GM18519 (cell line): ENCODE measurements around the gene RGS8.

Experiments used
- ATAC-seq: cut with Tn5 transposase; IDR thresholded peaks from one replicate; pipeline ENCODE4 v1.9.1; 2021; ENCODE audit warnings: mild to moderate bottlenecking, moderate library complexity; ENCODE audit not compliant: unreplicated experiment, low FRiP score

RGS8 gene

DNA sequence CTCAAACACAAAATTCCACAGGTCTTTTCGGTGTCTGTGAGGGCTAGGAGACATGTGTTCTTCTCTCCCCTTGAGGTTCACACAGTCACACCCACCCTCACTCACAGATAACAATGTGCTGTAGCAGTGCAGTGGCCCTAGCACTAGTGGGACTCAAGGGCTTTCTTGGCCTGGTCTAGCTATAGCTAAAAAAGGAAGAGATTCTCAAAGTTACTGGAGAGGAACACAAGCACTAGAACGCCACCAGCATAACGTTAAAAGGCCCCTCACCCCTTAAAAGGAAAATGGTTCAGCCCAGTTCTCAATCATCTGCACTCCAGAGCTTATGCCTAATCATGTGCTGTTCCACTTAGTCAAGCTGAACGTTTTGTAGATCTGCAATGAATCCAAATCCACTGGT lies 39.5 kb downstream of the RGS8 start:
- peak; percentile 39 for ATAC-seq

DNA sequence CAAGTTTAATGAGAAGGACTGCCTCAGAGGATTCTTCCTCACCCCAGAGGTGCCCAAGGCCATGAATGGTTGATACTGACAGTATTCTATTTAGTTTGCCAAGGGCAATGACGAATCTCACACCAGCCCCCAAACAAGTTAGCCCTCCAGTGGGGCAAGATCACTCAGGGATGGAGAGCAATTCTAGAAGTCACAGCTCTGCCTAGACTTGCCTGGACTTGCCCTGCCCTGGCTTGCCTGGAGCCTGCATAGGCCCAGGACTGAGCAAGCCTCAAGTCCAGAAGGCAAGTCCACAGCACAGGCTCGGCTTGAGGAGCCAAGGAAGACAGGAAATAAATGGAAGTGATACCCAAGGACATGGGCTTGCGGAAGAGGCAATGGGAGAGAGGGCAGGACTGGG lies 40.7 kb downstream of the RGS8 start:
- ATAC-seq = no peak

GRCh38 chr1:182642461-182642860 lies 41.9 kb downstream of the RGS8 start:
- ATAC-seq = no peak

DNA sequence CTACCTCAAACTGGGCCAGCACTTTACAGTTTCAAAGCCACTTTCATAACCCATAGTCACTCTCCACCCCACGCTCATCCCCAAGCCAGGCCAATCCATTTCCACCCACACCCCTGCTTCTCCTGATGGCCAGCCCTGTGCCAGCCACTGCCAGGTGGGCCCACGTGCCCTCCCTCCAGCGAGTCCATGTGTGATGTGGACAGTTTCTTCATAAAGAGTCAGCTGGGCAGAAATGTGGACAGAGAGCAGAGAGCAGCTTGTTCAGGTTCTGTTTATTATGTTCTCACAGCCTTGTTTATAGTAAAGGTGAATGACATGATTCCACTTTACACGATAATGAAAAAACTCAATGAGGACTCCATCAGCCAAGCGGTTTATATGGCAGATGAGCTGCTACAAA lies 42.8 kb downstream of the RGS8 start:
- no peak for ATAC-seq

- no peak for ATAC-seq
Observed at GRCh38 chr1:182639330-182639729, 45.1 kb downstream of the RGS8 start.

GRCh38 chr1:182637769-182638168 lies 46.6 kb downstream of the RGS8 start:
- ATAC-seq = no peak

DNA sequence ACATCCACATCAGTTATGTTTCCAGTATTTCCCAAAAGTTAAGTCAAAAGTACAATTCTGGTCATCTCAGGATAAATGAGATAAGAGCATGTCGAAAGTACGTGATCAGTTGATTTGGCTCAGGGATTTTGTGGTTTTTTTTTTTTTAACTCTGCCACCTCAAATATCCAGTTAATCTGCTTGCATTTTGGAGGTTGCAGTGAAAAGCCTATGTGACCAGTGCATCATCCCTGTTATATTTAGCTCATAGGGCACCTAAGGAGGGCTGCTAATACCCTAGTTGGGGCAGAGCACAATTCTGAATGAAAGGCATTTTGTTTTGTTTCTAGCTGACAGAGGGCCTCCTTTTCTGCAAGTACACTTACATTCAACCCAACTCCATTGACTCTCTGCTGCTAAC lies 48.5 kb downstream of the RGS8 start:
- no peak for ATAC-seq
